GM21447 (cell line): ENCODE measurements around the gene PALD1.

ENCODE experiments used
- ATAC-seq: cut with Tn5 transposase; IDR thresholded peaks from one replicate; pipeline ENCODE4 v1.9.1; 2021; ENCODE audit not compliant: unreplicated experiment

PALD1 gene

GRCh38 chr10:70552586-70552985, 74.0 kb downstream of the PALD1 start:
- ATAC-seq: no peak

DNA sequence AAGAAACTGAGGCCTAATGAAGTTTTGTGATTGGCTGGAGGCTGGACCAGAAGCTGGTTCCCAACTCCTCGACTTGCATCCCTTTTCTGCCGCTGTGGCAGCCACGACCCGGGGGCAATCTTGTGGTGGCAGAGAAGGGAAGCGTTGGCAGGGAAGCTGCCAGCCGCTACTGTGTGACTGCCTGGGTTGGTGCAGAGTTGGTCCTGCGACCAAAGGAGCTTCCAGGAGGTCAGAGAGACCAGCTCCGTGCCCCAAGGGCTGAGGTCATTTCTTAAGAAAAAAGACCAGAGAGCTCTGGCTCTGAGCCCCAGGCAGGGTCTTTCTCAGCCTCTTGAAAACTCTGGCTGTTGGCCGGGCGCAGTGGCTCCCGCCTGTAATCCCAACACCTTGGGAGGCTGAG, 76.8 kb downstream of the PALD1 start:
- ATAC-seq: no peak

DNA sequence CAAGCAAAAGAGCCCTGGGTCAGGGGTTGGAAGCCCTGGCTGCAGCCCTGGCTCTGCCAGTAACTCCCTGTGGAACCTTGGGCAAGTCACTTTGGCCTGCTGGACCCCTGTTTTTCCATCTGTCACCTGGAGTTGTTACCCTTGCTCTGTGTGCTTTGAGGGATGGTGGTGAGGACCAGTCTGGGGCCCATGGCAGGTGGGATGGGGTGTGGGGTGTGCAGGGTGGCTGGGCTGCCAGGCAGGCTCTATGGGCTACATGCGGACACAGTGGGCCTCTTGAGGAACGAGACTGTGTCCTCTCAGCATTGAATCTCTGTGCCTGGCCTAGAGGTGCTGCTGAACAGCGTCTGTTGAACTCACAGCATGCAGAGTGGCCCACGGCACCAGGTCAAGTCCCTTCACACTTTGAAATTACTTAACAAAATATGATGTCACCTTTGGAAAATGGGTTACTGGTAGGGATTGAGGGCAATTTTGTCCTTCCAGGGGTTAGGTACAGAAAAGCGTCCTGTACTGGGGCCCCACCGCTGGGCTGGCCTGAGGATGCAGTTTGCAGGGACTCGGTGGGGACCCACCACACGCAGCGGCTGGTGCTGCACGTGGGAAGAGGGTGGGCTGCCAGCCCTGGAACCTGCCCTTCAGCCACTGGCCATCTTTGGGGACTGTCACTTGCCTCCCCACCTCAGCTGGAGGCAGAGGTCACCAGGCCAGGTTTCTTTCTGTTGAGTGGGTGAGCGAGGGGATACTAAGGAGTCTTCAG, 78.7 kb downstream of the PALD1 start:
- no peak for ATAC-seq

DNA sequence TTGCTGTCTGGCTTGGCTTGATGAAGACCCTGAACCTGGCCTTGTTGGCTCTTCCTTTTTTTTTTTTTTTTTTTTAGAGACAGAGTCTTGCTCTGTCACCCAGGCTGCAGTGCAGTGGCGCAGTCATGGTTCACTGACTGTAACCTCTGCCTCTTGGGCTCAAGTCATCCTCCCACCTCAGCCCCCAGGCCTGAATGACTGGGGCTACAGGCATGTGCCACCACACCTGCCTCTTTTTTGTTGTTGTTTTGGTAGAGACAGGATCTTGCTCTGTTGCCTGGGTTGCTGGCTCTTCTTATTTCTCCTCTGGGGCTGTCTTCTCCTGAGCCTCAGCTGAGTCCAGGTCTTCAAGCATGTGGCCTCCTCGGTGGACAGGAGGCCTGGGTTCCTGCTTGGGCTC, 79.3 kb downstream of the PALD1 start:
- ATAC-seq: no peak

DNA sequence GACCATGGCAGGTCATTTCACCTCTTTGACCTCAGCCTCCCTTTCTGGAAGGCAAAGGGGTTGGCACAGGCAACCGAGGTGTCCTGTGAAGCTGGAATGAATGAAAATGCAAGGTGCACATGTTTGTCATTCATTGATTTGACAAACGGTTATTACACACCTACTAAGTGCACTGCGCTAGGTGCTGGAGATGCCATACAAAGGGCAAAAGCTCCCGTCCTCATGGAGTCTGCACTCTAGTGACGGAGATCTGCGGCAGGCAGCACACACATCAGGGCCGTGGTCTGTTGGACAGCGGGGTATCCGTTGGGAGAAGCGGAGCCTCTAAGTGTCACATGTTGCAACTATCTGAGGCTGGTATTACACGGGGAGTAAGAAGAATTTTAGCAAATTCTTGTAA, 79.7 kb downstream of the PALD1 start:
- ATAC-seq: no peak

- ATAC-seq: peak; percentile 68
Measured at GRCh38 chr10:70558871-70559810, 80.6 kb downstream of the PALD1 start.

- no peak for ATAC-seq
Measured at GRCh38 chr10:70559861-70560260, 81.3 kb downstream of the PALD1 start.

- no peak for ATAC-seq
Measured at GRCh38 chr10:70560511-70560941, 82.0 kb downstream of the PALD1 start.

DNA sequence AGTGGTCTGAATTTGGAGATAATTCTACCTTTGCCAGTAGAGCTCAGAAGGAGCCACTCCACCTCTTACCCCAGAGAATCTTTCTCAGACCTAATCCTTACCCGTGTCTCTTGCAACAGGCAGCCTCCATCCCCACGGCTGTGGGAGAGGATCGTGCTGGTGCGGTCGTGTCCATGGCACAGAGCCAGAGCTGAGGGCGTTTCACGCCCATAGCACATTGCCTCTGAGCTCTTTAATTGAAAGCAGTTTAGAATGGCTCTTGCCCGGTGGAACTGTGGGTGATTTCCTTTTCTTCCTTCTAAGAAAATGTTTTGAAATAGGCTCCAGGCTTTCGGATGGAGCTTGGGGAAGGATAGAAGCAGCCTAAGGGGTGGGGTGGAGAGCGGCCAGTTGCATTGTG, 82.5 kb downstream of the PALD1 start:
- no peak for ATAC-seq

- no peak for ATAC-seq
Measured at GRCh38 chr10:70561558-70561957, 83.0 kb downstream of the PALD1 start.

GRCh38 chr10:70562036-70562755, 83.6 kb downstream of the PALD1 start:
- no peak for ATAC-seq

DNA sequence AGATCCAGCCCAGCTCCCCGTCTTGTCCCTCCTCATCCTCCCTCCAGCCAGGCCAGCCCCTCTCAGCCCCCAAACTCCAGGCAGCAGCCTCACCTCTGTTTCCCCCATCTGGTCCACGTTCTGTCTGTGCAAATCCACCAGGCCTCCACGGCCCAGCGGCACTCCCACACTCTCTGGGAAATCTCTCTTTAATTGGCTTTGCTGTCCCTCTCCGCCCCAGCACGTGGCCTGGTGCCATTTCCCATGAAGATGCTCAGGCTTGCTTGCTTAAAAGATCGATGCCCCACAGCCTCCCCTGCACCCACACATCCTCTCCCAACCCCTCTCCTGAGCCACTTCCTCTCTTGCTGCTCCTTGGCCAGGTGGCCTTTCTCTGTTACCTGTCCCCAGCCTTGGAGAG, 84.7 kb downstream of the PALD1 start:
- no peak for ATAC-seq

DNA sequence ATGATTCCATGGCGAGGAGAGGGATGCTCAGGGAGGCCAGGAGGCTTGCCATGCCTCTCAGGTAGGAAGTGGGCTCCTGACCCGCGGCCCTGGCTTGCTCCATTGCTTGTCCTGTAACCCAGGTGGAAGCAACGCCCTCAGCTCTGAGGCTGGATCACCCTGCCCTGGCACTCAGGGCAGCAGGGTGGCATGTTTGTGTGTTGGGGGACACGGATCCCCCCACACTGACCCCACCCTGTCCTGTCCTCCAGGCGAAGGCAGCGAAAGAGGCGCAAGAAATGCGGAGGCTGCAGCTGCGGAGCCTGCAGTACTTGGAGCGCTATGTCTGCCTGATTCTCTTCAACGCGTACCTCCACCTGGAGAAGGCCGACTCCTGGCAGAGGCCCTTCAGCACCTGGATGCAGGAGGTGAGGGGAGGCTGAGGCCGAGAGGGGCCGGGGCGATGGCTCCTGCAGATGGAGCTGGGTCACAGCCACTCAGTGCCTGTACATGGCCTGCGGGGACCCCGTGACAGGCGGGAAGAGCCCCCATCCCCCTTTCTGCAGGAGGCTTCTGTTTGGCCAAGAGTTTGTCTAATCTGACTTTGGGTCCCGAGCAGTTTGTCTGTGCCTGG, 85.7 kb downstream of the PALD1 start:
- no peak for ATAC-seq

GRCh38 chr10:70564901-70565351, 86.4 kb downstream of the PALD1 start:
- ATAC-seq: no peak

GRCh38 chr10:70565556-70566514, 87.3 kb downstream of the PALD1 start:
- no peak for ATAC-seq

- ATAC-seq: no peak
Measured at GRCh38 chr10:70566515-70567290, 88.1 kb downstream of the PALD1 start.

GRCh38 chr10:70567603-70568002, 89.0 kb downstream of the PALD1 start:
- no peak for ATAC-seq

DNA sequence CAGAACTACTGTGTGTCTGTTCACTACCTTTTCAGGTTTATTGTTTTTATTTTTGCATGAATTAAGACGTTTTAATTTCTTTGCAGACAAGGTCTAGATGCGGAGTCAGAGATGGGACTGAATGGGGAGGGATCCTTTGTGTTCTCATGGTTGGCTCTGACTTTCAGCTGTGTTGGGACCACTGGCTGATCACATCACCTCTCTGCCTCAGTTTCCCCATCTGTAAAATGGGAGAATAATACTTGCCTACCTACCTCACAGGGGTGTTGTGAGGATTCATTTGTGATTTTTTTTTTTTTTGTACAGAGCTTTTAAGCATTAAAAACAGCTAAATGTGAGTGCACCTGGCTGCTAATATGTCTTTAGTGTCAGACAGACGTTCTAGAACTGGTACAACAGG, 89.5 kb downstream of the PALD1 start:
- ATAC-seq: no peak
